ENCODE results near the gene KANK2.

DNA sequence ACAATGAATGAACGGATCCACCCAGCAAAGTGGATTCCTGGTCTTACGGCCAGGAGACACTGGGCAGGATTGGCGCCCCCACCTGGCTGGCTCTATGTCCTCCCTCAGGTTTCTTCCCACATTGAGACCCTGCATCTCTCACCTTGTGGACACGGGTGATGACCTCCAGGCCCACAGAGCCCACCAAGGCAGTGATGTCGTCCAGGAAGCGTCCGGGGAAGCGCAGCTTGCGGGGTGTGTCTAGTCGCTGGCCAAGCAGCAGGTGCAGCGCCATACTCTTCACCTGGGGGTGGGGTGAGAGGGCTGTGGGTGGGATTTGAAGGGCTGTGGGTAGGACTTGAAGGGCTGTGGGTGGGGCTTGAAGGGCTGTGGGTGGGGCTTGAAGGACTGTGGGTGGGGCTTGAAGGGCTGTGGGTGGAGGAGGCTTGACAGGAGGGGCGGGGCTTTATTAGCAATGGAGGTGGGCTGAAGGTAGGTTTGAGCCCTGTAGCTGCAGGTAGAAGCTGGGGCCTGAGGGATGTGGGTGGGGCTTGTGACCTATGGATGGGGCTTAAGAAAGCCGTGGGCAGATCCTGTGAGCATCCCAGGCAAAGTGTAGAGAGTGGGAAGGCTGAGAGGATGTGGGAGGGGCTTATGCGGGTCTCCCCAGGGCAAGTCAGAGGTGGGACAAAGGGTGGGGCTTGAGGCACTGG is 30.0 kb upstream of the KANK2 start:
- TF ChIP-seq POLR2A (IDR thresholded peaks at IDR 0.05; ENCODE audit: low read depth, low read length): no peak
- TF ChIP-seq TAF1 (IDR thresholded peaks at IDR 0.05; ENCODE audit: borderline replicate concordance, low read depth, low read length): no peak

Data from GM12892 (cell line).